HL-60/S4 treated with phorbol 12-myristate 13-acetate at 8.2 ng/mL for 4 days and 3 days (cell line): ENCODE results near the gene HMCN2.

Experiments used
- in situ Hi-C: fragments of 300-500 bp; cut with MboI; formaldehyde crosslinking; loops from 2 replicates; pipeline ENCODE4 v1.15.0; 2022; ENCODE audit warnings: low sequenced_read_pairs

Gene HMCN2

DNA sequence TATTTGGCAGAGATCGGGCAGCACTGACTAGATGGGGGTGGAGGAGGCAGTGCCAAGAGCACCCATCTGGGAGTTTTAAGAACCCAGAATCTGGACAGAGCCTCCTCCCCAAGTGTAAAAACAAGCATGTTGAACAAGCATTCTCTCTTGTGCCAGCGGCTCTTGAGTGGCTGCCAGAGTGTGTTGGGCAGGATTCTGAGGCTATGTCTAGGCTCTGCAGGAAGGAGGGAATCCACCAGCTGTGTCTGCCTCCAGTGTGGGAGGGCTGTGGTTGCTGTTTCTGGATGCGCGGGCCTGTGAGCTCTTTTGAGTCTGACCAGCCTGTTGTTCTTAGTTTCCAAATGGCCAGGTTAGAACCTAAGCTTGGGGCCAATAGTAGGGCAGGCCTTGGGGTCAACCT is 39.8 kb downstream of the HMCN2 start:
- in situ Hi-C loops = no loop called here

DNA sequence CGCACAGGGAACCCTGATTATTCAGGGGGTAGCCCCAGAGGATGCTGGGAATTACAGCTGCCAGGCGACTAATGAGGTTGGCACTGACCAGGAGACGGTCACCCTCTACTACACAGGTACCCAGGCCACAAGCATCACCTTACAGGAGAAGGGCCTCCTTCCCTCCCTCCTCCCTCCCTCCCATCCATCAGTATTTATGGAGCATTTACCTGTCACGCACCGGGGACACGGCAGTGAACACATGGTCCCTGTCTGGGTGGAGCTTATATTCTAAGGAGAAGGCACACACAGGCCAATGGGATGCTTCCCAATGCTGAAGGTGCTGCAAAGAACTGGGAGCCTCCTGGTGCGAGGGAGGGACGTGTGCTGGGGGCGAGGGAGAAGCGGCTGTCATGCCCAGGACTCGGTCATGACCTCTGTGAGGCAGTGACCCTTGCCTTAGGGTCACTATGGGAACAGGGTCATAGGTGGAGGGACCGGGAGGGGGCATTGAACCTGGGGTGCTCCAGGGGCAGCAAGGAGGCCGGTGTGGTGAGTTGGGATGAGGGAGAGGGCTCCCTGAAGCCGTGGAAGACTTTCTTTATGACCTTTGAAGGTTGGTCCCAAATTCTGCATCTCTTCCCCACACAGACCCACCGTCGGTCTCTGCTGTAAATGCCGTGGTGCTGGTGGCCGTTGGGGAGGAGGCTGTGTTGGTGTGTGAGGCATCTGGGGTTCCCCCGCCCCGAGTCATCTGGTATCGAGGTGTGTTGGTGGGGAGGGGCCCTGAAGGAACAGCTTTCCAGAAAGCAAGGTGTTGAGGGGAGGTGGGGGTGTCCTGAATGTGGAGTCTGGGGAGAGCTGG is 41.5 kb downstream of the HMCN2 start:
- in situ Hi-C loops = no loop called here

DNA sequence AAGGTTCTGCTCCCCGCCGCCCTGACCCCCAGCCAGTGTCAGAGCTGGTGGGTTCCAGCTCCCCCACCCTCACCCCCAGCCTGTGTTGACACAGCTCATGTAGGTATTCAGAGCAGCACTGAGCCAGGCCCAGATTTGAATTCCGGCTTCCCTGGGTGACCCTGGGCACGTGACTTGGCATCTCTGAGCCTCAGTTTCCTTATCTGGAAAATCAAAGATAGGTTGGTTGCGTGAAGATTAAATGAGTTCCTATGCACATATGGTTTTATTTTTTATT is 42.0 kb downstream of the HMCN2 start:
- in situ Hi-C loops = no loop called here

DNA sequence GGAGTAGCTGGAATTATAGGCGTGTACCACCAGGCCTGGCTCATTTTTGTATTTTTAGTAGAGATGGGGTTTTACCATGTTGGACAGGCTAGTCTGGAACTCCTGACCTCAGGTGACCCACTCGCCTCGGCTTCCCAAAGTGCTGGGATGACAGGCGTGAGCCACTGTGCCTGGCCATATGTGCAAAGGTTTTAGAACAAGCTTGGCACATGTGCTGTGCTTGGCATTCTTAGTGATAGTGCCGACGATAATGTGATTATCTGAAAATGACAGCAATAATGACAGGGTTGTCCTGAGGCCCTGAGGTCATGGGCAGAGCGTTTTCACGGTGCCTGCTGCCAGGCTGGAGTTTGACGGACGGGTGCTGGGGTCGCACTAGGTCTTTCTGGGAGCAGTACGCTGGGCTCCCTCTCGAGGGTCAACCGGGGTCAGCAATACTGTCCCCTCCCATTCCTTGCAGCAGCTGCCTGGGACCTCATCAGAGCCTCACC is 42.6 kb downstream of the HMCN2 start:
- in situ Hi-C loops = no loop called here

DNA sequence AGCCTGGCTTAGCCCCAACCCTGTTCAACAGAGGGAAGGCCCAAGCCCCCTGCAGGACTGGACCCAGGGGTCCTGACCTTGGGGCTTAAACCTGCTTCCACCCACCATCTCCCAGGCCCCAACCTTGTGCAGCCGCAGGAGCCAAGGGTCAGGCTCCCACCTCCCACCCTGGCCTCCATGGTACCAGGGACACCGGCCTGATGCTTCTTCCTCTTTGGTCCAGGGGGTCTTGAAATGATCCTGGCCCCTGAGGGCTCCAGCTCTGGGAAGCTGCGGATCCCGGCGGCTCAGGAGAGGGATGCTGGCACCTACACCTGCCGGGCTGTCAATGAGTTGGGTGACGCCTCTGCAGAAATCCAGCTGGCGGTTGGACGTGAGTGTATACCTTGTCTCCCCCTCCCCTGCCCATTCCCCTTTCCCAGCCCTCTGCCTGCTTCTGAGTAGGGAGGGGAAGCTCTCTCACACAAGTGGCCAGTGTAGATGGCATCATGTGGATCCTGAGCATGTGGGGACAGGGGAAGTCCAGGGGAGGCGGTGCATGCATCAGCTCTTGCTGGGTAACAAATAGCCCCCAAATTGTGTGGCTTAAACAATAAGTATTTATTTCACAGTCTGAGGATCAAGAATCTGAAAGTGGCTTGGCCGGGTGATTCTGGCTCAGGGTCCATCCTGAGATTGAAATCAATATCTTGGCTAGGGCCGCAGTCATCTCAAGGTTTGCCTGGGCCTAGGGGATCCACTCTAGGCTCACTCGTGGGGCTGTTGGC is 44.3 kb downstream of the HMCN2 start:
- in situ Hi-C loops = no loop called here

DNA sequence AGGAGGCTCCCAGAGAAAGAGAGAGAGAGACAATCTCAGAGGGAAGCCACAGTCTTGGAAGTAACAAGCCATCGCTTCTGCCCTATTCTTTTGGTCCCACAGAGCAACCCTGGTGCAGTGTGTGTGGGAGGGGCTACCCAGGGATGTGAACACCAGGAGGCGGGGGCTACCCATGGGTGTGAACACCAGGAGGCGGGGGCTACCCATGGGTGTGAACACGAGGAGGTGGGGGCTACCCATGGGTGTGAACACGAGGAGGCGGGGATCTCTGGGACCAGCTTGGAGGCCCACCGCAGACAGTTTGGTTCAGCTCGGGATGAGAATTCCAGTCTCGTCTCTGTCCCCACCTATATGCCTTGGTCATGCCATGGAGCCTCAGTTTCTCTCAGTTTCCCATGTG is 44.9 kb downstream of the HMCN2 start:
- in situ Hi-C loops = no loop called here

DNA sequence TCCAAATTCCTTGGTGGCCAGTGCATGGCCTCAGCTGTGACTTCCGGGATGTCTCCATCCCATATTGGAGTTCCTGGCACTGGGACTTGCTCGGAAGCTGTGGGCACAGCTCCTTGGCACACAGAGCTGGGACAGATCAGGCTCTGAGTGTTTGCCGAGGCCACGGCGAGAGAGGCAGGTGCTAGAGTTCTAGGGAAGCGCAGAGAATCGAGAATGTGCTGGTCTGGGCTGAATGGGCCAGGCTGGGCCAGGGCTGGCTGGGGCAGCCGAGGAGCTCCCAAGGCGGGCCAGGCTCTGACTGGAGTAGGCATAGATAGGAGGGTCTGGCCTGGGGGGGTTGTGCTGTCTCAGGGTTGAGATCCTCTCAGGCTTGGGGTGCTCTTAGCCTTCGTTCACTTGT is 45.4 kb downstream of the HMCN2 start:
- in situ Hi-C loops = no loop called here

DNA sequence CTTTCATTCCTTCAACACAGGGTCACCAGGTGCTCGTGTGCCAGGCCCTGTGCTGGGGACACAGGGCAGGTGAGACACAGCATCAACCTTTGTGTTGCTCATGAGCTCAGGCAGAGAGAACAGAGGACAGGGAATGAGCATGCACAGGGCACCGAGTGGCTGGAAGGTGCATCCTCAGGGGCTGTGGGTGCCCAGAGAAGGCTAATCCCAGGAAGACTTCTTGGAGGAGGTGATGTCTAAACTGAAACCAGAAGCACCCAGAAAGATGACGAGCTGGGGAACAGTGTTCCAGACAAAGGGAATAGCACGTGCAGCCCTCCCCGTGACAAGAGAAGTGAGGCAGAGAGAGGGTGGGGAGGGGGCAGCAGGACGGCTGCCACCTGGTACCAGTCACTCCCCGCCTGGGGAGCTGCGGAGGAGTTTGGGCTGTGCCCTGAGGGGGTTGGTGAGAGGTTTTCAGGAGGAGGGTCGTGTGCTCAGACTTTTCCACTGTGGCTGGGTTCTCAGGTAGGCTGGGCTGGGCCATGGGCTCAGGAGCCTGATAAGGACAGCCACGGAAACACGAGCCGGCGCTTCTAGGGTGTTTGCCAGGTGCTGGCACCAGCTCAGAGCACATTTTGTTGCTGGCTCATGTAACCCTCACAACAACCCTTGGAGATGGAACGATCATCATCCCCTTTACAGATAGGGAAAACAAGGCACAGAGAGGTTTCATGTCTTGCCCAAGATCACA is 46.0 kb downstream of the HMCN2 start:
- in situ Hi-C loops = no loop called here

DNA sequence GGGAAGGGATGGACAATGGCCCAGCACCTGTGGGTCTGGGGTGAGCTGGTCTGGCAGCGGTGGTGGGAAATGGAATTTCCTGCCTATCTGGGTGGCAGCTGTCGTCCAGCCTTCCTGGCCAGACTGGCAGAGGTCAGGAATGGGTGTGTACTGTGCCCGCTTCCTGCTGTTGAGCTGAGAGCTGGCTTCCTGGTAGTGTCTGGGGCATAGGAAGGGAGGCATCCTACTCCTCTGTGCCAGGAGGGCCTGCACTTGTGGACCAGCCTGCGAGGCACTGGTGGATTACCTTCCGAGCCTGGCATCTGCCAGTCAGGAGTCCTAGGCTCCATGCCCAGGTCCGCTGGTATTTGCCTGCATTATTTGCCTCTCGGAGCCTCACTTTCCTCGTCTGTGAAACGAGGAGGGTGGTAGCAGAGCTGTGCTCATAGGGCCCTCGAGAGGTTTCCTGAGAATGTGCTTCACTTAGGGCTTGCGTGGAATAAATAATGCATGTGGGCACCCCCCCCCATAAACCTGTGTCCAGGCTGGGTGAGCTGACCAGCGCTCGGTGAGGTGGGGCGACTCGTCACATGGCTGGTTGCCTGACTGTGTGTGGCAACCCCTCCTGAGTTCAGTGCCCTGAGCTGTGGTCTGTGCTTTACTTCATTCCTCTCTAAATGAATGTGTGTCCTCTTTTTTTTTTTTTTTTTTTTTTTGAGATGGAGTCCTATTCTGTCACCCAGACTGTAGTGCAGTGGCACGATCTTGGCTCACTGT is 47.7 kb downstream of the HMCN2 start:
- in situ Hi-C loops = no loop called here

DNA sequence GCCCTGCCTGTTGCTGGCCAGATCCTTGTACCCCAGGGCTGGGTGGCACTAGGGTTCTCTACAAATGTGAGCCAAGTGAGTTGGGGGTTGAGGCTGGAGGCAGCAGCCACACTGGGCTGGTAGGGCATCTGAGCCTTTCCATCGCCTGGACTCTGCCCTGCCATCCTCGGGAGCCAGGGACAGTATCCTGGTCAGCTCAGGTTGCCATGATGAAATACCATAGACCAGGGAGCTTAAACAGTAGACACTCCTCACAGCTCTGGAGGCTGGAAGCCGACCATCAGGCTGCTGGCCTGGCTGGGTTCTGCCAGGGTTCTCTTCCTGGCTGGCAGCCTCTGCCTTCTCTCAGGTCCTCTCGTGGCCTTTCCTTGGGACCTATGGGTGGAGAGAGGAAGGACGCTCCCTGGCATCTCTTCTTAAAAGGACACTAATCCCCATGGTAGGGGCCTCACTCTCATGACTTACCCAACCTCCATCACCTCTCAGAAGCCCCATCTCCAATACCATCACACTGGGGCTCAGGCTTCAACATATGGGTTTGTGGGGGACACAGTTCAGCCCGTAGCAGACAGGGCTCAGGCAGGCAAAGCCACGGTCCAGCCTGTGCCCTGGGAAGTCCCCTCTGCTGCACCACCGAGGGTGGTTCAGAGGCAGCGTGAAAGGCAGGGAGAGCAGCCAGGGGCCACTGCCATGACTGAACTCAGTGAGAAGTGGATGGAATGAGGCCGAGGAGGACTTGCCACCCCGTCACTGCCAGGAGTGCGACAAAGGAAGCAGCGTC is 50.1 kb downstream of the HMCN2 start:
- in situ Hi-C loops = no loop called here

DNA sequence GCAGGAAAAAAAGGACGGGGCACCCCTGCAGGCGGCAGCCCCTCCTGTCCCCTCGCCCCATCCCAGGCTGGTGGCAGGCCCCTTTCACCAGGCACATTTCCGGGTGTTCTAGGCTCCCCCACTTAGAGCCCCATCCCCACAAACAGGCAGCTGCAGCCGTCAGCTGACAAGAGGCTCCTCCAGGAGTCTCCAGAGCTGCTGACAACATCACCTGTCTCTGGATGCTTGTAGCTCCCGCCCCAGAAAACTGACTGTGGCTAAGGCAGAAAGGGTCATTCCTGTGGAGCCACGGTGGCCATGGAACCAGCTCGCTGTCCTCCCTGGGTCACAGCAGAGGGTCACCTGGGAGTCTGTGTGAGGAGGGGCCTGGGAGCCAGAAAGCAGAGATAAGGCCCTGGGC is 50.9 kb downstream of the HMCN2 start:
- in situ Hi-C loops = no loop called here

DNA sequence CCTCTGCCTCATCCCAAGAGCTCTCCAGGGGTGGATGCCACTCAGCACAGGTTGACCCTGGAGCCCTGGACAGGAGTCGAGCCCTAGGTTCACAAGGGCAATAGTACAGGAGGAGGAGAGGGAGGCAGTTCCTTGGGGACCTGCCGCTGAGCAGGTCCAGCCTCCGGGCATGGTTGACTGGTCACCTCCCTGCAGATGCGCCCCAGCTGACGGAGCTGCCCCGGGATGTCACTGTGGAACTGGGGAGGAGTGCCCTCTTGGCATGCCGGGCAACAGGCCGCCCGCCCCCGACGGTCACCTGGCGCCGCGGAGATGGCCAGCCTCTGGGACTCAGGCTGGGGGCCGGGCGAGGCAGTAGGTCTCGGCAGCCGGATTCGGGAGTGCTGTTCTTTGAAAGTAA is 53.7 kb downstream of the HMCN2 start:
- in situ Hi-C loops = no loop called here

DNA sequence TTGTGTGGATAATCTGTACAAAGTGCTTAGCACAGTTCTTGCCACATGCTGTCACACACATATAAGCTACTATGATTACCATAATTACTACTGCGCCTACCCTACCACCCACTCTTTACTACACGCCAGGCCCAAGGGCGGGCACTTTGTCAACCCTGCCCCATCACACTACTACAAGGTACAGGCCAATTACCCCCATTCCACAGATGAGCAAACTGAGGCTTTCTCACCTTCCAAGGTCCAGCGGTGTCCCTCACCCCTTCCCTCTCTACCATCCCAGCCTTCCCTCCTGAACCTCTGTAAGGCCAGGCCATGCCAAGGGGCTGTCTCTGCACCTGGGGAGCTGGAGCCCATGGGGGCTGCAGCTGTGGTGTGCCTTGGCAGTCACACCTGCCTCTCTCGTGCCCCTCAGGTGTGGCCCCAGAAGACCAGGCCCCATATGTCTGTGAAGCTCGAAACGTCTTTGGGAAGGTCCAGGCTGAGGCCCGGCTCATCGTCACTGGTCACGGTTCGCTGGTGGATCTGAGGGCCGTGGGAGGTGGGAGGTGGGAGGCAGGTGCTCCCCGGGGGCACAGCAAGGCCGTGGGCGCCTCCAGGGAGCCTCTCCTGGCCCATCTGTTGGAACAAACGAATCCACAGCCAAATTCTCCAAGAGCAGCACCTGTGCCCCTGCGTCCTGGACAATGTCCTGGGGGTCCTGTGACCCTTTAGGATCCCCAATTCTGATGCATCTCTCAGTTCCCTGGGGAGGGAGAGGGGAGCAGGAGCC is 54.6 kb downstream of the HMCN2 start:
- in situ Hi-C loops = no loop called here

DNA sequence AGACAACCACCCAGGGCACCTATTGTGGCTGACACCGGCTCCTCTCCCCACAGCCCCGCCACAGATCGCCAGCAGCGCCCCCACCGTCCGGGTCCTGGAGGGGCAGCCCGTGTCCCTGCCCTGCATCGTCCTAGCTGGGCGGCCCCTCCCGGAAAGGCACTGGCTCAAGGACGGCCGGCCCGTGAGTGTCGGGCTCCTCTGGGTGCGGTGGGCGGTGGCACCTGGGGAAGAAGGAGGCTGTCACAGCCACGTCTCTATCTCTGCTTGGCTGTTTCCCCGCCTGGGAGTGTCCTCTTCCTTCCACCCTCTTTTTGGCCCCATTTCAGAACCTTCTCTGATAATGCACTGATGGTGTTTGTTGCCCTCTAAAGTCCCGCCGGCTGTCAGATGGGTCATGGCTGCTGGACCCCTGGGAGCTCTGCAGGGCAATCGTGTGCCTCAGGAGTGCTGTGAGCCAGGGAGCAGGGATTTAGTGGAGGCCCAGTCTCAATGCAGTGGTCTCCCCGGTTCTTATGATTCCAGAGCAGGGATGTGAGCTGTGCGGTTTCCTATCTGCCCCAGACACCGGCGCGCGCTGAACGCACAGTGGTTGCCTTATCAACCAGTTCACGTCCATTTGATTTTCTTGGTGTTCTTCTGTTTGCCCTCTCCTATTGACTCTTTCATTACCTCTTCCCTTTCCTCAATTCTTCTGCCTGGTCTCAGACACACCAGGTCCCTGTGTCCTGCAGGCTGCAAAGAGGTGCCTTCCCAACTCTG is 55.3 kb downstream of the HMCN2 start:
- in situ Hi-C loops = no loop called here

DNA sequence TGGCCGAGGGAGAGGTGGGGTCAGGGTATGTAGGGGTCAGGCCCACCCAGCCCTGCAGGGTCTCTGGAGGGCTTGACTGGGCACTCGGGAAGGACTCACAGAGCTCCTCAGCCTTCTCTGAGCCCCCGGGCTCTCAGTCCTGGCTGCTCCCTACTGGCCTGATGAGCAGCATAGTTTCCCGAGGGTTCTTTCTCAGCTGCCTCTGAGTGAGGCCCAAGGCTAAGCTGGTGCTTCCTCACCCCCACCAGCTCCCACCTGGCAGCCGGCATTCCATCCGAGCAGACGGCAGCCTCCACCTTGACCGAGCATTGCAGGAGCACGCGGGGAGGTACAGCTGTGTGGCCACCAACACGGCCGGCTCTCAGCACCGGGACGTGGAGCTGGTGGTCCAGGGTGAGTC is 56.0 kb downstream of the HMCN2 start:
- in situ Hi-C loops = no loop called here

DNA sequence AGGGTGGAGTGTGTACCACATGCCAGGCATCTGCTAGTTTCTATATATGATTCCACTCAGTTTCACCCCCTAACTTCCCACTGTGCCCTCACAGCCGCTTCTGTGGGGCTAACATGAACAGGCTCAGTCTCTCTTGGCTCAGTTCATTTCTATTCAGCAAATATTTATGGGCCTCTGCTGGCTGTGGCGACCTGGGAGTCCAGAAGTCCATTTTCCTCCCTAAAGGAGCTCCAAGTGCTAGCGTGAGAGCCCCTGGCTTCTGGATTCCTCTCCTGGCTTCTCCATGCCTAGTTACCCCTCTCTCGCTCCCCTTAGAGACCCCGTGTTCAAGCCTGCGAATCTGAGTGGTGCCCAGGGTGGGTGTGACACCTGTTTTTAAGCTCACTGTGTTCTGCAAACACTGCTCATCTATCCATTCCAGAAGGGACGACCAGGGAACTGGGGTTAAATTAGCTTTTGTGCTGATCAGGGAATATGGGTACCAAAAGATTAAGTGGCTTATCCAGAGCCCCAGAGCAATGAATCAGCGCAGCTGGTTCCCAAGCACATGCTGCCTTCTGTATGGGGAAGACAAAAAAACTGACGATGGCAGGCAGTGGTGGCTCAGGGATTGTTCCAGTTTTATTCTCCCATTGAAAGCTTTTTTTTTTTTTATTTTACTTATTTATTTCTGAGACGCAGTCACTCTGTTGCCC is 57.6 kb downstream of the HMCN2 start:
- in situ Hi-C loops = no loop called here

DNA sequence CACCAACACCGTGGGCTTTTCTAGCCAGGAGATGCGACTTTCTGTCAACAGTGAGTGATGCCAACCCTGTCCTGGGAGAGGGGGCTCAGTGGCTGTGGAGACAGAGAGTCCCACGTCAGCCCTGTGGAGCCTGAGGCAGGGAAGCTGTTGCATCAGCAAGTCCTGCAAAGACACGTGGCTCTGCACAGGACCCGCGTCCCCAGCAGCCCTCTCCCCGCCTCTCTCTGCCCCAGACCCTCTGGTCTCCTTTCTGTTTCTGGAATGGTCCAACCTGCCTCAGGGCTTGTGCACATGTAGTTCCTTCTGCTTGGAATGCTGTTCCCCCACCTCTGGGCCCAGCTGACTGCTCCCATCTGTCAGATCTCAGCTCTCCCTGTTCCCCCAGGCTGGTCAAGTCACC is 60.4 kb downstream of the HMCN2 start:
- in situ Hi-C loops = loop anchor here (25.0 kb wide), 1 partner anchor 214 kb away; no protein-coding TSS in a partner anchor
